ENCODE data around the gene CEL.

DNA sequence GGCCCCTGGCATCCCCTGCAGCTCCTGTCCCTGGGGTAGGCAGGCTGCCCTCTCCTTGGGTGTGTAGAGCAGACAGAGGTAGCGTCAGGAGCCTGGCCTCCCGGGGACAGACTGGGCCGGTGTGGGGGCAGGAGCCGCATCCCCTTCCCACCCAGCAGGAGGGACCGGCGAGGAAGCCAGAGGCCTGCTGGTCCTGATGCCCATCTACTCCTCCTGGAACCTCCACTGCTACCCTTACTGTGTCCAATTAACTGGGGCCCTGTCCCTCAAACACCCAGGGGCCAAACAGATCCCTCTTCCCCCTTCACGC is 43.6 kb downstream of the CEL start:
- TF ChIP-seq, protein P1, sequence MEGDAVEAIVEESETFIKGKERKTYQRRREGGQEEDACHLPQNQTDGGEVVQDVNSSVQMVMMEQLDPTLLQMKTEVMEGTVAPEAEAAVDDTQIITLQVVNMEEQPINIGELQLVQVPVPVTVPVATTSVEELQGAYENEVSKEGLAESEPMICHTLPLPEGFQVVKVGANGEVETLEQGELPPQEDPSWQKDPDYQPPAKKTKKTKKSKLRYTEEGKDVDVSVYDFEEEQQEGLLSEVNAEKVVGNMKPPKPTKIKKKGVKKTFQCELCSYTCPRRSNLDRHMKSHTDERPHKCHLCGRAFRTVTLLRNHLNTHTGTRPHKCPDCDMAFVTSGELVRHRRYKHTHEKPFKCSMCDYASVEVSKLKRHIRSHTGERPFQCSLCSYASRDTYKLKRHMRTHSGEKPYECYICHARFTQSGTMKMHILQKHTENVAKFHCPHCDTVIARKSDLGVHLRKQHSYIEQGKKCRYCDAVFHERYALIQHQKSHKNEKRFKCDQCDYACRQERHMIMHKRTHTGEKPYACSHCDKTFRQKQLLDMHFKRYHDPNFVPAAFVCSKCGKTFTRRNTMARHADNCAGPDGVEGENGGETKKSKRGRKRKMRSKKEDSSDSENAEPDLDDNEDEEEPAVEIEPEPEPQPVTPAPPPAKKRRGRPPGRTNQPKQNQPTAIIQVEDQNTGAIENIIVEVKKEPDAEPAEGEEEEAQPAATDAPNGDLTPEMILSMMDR (IDR thresholded peaks at IDR 0.05; ENCODE audit: low read depth, low read length): no peak
- TF ChIP-seq POLR2A (IDR thresholded peaks at IDR 0.05; ENCODE audit: extremely low read depth, insufficient read length): no peak
- TF ChIP-seq, protein P2, sequence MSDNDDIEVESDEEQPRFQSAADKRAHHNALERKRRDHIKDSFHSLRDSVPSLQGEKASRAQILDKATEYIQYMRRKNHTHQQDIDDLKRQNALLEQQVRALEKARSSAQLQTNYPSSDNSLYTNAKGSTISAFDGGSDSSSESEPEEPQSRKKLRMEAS (IDR thresholded peaks at IDR 0.05; ENCODE audit: low read depth, low read length): no peak
- TF ChIP-seq MYC (IDR thresholded peaks at IDR 0.05; ENCODE audit: low read depth, low read length): no peak
